Hypothalamus (tissue), 51 donors: Measurements from ENCODE around the gene FCMR.
"Not testable (repeated sequence)": the region's sequence is repeated elsewhere in the genome, so short reads cannot be mapped to it uniquely, and the experiment has no call there.

ENCODE experiments used
- DNase-seq, 51 donors: peaks; one replicate each; lab custom pipeline; 2025; lab: John Stamatoyannopoulos, UW

The FCMR gene

GRCh38 chr1:206882555-206882954, 39.2 kb downstream of the FCMR start:
- no peak for DNase-seq

GRCh38 chr1:206880314-206880713, 41.4 kb downstream of the FCMR start:
- no peak for DNase-seq

GRCh38 chr1:206878456-206878855, 43.3 kb downstream of the FCMR start:
- no peak for DNase-seq

- no peak for DNase-seq
Observed at GRCh38 chr1:206875752-206876377, 45.9 kb downstream of the FCMR start.

- DNase-seq, result no peak
Observed at GRCh38 chr1:206873603-206874188, 48.0 kb downstream of the FCMR start.

- no peak for DNase-seq
Observed at GRCh38 chr1:206872139-206872538, 49.6 kb downstream of the FCMR start.

- DNase-seq, result no peak
Observed at GRCh38 chr1:206868264-206868663, 53.5 kb downstream of the FCMR start.

- no peak for DNase-seq
Observed at GRCh38 chr1:206867716-206868115, 54.0 kb downstream of the FCMR start.

GRCh38 chr1:206867239-206867638, 54.5 kb downstream of the FCMR start:
- no peak for DNase-seq

- DNase-seq, result no peak
Observed at GRCh38 chr1:206866062-206866461, 55.7 kb downstream of the FCMR start.

- peak in 31 of 51 donors; percentile 1 to 68 (median 15) for DNase-seq
Observed at GRCh38 chr1:206864939-206865671, 56.6 kb downstream of the FCMR start, which contains the start of gene IL20. Gene IL20 (plus strand): TSS chr1:206865623. CDS start chr1:206865853, 230 bp downstream.

GRCh38 chr1:206863266-206863665, 58.5 kb downstream of the FCMR start:
- no peak for DNase-seq

GRCh38 chr1:206860165-206860564, 61.6 kb downstream of the FCMR start:
- no peak for DNase-seq

GRCh38 chr1:206859082-206859521, 62.6 kb downstream of the FCMR start:
- DNase-seq, result peak in 2 of 51 donors; percentile 6 to 8

- DNase-seq, result no peak
Observed at GRCh38 chr1:206856674-206857464, 64.9 kb downstream of the FCMR start.

GRCh38 chr1:206855859-206856258, 65.9 kb downstream of the FCMR start:
- no peak for DNase-seq

GRCh38 chr1:206854401-206855129, 67.2 kb downstream of the FCMR start:
- no peak for DNase-seq

- DNase-seq, result not testable (repeated sequence)
Observed at GRCh38 chr1:206853696-206854095, 68.0 kb downstream of the FCMR start.
